Iris pigment epithelial cell (primary cell): ENCODE results near the gene WNT16.
"Not testable (repeated sequence)": the region's sequence is repeated elsewhere in the genome, so short reads cannot be mapped to it uniquely, and the experiment has no call there.

Experiments used
- DNase-seq: peaks from one replicate; pipeline ENCODE4 v3.0.0-alpha.2; 2011; ENCODE audit warnings: low read depth

WNT16 gene

GRCh38 chr7:121328508-121329190, at the start of gene WNT16:
TSS of gene WNT16 (plus strand) at chr7:121329000. CDS start at chr7:121329293, 293 bp downstream.
- DNase-seq = no peak

- DNase-seq = peak; percentile 64
Observed at GRCh38 chr7:121279060-121279620, 49.7 kb upstream of the WNT16 start.

GRCh38 chr7:121279822-121280221, 49.0 kb upstream of the WNT16 start:
- DNase-seq = peak; percentile 72

GRCh38 chr7:121280656-121281055, 48.1 kb upstream of the WNT16 start:
- DNase-seq = no peak

GRCh38 chr7:121282129-121282528, 46.7 kb upstream of the WNT16 start:
- DNase-seq = no peak

GRCh38 chr7:121285066-121285667, 43.6 kb upstream of the WNT16 start:
- no peak for DNase-seq

GRCh38 chr7:121286186-121286585, 42.6 kb upstream of the WNT16 start:
- no peak for DNase-seq

GRCh38 chr7:121286742-121287734, 41.8 kb upstream of the WNT16 start:
- DNase-seq = peak; percentile 57

- DNase-seq = peak; percentile 87
Observed at GRCh38 chr7:121288894-121289293, 39.9 kb upstream of the WNT16 start.

GRCh38 chr7:121289930-121290329, 38.9 kb upstream of the WNT16 start:
- not testable (repeated sequence) for DNase-seq

GRCh38 chr7:121294448-121294992, 34.3 kb upstream of the WNT16 start:
- no peak for DNase-seq

GRCh38 chr7:121297843-121298242, 31.0 kb upstream of the WNT16 start:
- no peak for DNase-seq

GRCh38 chr7:121298831-121299239, 30.0 kb upstream of the WNT16 start:
- no peak for DNase-seq

- DNase-seq = no peak
Observed at GRCh38 chr7:121300685-121301420, 27.9 kb upstream of the WNT16 start.

GRCh38 chr7:121301446-121302213, 27.2 kb upstream of the WNT16 start:
- DNase-seq = peak; percentile 17

GRCh38 chr7:121302214-121302745, 26.5 kb upstream of the WNT16 start:
- peak; percentile 64 for DNase-seq

GRCh38 chr7:121303422-121304101, 25.2 kb upstream of the WNT16 start:
- peak; percentile 14 for DNase-seq

- DNase-seq = no peak
Observed at GRCh38 chr7:121304102-121304658, 24.6 kb upstream of the WNT16 start.

- DNase-seq = peak; percentile 63
Observed at GRCh38 chr7:121305109-121305508, 23.7 kb upstream of the WNT16 start.
